ENCODE measurements around the gene ITGAD. TPM values are rescaled to one million over a fixed set of nuclear protein-coding genes. Genes with fewer than 3 reads are reported as not detected.

ITGAD gene
- total and polyA plus RNA-seq, 2 of the 13 experiments (the other 11 are each of a cell fraction or from before 2014, with no cell fraction given), result not detected

DNA sequence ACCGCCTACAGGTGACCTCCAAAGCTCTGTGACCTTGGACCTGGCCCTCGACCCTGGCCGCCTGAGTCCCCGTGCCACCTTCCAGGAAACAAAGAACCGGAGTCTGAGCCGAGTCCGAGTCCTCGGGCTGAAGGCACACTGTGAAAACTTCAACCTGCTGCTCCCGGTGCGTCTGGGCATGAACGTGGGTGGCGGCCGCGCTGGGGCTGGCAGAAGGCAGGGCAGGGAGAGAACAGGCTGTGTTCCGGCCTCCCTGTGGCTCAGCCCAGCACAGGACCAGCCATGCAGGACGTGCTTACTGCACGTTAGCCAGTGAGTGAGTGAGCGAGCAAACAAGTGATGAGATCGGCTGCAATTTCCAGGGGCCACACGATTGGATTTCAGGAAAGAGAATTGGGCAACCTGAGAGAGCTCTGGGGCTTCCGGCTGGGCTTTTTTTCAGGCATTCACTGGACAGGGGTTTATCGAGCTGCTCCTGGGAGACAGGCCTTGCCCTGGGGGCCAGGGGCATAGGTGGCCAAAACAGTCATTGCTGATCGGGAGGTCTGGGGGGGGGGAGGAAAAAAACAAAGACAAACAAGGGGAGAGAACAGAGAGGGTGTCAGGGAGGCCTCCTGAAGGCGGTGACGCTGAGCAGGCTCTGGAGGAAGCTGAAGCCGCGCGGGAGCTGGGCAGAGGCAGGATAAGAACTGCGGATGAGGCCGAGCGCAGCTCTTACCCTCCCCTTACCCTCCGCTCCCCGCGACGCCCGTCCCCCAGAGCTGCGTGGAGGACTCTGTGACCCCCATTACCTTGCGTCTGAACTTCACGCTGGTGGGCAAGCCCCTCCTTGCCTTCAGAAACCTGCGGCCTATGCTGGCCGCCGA lies 21.3 kb upstream of the ITGAD start (continued):
- TF ChIP-seq, protein P1, sequence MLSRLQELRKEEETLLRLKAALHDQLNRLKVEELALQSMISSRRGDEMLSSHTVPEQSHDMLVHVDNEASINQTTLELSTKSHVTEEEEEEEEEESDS (CRISPR knock-in tag; IDR thresholded peaks at IDR 0.05; ENCODE audit: borderline replicate concordance), result no peak
- TF ChIP-seq JUND (CRISPR knock-in tag; IDR thresholded peaks at IDR 0.05), result peak; percentile 42; the same call in 1 of the 2 replicates
- no peak for TF ChIP-seq MAFG (CRISPR knock-in tag; IDR thresholded peaks at IDR 0.05)
- TF ChIP-seq, protein P2, sequence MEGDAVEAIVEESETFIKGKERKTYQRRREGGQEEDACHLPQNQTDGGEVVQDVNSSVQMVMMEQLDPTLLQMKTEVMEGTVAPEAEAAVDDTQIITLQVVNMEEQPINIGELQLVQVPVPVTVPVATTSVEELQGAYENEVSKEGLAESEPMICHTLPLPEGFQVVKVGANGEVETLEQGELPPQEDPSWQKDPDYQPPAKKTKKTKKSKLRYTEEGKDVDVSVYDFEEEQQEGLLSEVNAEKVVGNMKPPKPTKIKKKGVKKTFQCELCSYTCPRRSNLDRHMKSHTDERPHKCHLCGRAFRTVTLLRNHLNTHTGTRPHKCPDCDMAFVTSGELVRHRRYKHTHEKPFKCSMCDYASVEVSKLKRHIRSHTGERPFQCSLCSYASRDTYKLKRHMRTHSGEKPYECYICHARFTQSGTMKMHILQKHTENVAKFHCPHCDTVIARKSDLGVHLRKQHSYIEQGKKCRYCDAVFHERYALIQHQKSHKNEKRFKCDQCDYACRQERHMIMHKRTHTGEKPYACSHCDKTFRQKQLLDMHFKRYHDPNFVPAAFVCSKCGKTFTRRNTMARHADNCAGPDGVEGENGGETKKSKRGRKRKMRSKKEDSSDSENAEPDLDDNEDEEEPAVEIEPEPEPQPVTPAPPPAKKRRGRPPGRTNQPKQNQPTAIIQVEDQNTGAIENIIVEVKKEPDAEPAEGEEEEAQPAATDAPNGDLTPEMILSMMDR (CRISPR knock-in tag; IDR thresholded peaks at IDR 0.05), result no peak
- TF ChIP-seq KIAA2018 (CRISPR knock-in tag; IDR thresholded peaks at IDR 0.05; ENCODE audit: borderline replicate concordance), result 0 out of 2 replicates have a peak, but pooled peaks have one; percentile 86
- TF ChIP-seq ZNF484 (CRISPR knock-in tag; IDR thresholded peaks at IDR 0.05; ENCODE audit: borderline replicate concordance, low read depth), result no peak
- peak; percentile 32; the same call in 1 of the 2 replicates for TF ChIP-seq SIX1 (CRISPR knock-in tag; IDR thresholded peaks at IDR 0.05; ENCODE audit: borderline replicate concordance)
- TF ChIP-seq ISX (CRISPR knock-in tag; conservative IDR thresholded peaks at IDR 0.05), result no peak
- no peak for TF ChIP-seq ZNF580 (CRISPR knock-in tag; IDR thresholded peaks at IDR 0.05; ENCODE audit: borderline replicate concordance, low read depth)
- peak; percentile 51; the same call in 1 of the 2 replicates for TF ChIP-seq YEATS2 (CRISPR knock-in tag; IDR thresholded peaks at IDR 0.05; ENCODE audit: borderline replicate concordance)
- TF ChIP-seq JDP2 (CRISPR knock-in tag; IDR thresholded peaks at IDR 0.05; ENCODE audit: borderline replicate concordance), result no peak
- TF ChIP-seq ZNF737 (CRISPR knock-in tag; IDR thresholded peaks at IDR 0.05; ENCODE audit: borderline replicate concordance), result no peak
- TF ChIP-seq SMYD3 (CRISPR knock-in tag; IDR thresholded peaks at IDR 0.05), result no peak
- TF ChIP-seq MYC (CRISPR knock-in tag; IDR thresholded peaks at IDR 0.05; ENCODE audit: borderline replicate concordance), result 0 out of 2 replicates have a peak, but pooled peaks have one; percentile 39
- no peak for TF ChIP-seq MED8 (CRISPR knock-in tag; IDR thresholded peaks at IDR 0.05; ENCODE audit: insufficient replicate concordance)
- peak; percentile 58; the same call in 1 of the 2 replicates for TF ChIP-seq SPEN (CRISPR knock-in tag; IDR thresholded peaks at IDR 0.05; ENCODE audit: low read depth)
- TF ChIP-seq HNF4G (IDR thresholded peaks at IDR 0.05; ENCODE audit: borderline replicate concordance, low read depth, low read length), result no peak
- no peak for TF ChIP-seq HNF4G (CRISPR knock-in tag; IDR thresholded peaks at IDR 0.05; ENCODE audit: borderline replicate concordance, low read depth)

All from HepG2 (cell line).